Stimulated activated CD8-positive, alpha-beta memory T cell treated with anti-CD3 and anti-CD28 coated beads, Interleukin-12 subunit alpha, Interleukin-12 subunit beta, amount 100 ng/mL, for 24 hours (primary cell): ENCODE results near the gene PCDHB9.
"Not testable (repeated sequence)": the region's sequence is repeated elsewhere in the genome, so short reads cannot be mapped to it uniquely, and the experiment has no call there.

ENCODE experiments used
- DNase-seq: peaks from one replicate; pipeline ENCODE4 v3.0.0-alpha.2; 2020; ENCODE audit errors: extremely low read depth

Gene PCDHB9

GRCh38 chr5:141186897-141187512, at the start of gene PCDHB9:
Gene PCDHB9, plus strand, starts transcription at chr5:141187161. Its CDS starts 158 bp downstream, at chr5:141187319.
- DNase-seq: no peak

DNA sequence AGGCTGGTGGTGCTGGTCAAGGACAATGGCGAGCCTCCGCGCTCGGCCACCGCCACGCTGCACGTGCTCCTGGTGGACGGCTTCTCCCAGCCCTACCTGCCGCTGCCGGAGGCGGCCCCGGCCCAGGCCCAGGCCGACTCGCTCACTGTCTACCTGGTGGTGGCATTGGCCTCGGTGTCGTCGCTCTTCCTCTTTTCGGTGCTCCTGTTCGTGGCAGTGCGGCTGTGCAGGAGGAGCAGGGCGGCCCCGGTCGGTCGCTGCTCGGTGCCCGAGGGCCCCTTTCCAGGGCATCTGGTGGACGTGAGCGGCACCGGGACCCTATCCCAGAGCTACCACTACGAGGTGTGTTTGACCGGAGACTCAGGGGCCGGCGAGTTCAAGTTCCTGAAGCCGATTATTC, 49.6 kb upstream of the PCDHB9 start:
- DNase-seq: not testable (repeated sequence)

GRCh38 chr5:141149812-141150211, 37.1 kb upstream of the PCDHB9 start, which contains the start of gene PCDHB6:
Gene PCDHB6, plus strand, starts transcription at chr5:141150057. Its CDS starts 201 bp downstream, at chr5:141150258.
- no peak for DNase-seq

- DNase-seq: no peak
These were observed 36.6 kb upstream of the PCDHB9 start for GRCh38 chr5:141150224-141150992.

DNA sequence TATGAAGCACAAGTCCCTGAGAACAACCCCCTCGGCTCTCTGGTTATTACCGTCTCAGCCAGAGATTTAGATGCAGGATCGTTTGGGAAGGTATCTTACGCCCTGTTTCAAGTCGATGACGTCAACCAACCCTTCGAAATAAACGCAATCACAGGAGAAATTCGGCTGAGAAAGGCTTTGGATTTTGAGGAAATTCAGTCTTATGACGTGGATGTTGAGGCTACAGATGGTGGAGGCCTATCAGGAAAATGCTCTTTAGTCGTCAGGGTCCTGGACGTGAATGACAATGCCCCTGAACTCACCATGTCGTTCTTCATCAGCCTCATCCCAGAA, 36.0 kb upstream of the PCDHB9 start:
- no peak for DNase-seq

DNA sequence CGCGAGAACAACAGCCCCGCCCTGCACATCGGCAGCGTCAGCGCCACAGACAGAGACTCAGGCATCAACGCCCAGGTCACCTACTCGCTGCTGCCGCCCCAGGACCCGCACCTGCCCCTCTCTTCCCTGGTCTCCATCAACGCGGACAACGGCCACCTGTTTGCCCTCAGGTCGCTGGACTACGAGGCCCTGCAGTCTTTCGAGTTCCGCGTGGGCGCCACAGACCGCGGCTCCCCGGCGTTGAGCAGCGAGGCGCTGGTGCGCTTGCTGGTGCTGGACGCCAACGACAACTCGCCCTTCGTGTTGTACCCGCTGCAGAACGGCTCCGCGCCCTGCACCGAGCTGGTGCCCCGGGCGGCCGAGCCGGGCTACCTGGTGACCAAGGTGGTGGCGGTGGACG, 35.3 kb upstream of the PCDHB9 start:
- DNase-seq: not testable (repeated sequence)

DNA sequence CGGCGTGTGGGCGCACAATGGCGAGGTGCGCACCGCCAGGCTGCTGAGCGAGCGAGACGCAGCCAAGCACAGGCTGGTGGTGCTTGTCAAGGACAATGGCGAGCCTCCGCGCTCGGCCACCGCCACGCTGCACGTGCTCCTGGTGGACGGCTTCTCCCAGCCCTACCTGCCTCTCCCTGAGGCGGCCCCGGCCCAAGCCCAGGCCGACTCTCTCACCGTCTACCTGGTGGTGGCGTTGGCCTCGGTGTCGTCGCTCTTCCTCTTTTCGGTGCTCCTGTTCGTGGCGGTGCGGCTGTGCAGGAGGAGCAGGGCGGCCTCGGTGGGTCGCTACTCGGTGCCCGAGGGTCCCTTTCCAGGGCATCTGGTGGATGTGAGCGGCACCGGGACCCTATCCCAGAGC, 34.9 kb upstream of the PCDHB9 start:
- DNase-seq: not testable (repeated sequence)

- DNase-seq: no peak
These were observed 31.2 kb upstream of the PCDHB9 start for GRCh38 chr5:141155540-141156374.

- not testable (repeated sequence) for DNase-seq
These were observed 29.6 kb upstream of the PCDHB9 start for GRCh38 chr5:141157356-141157755.

DNA sequence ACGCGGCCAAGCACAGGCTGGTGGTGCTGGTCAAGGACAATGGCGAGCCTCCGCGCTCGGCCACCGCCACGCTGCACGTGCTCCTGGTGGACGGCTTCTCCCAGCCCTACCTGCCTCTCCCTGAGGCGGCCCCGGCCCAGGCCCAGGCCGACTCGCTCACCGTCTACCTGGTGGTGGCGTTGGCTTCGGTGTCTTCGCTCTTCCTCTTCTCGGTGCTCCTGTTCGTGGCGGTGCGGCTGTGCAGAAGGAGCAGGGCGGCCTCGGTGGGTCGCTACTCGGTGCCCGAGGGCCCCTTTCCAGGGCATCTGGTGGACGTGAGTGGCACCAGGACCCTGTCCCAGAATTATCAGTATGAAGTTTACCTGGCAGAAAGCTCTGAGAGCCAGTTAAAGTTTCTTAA, 29.1 kb upstream of the PCDHB9 start:
- not testable (repeated sequence) for DNase-seq

DNA sequence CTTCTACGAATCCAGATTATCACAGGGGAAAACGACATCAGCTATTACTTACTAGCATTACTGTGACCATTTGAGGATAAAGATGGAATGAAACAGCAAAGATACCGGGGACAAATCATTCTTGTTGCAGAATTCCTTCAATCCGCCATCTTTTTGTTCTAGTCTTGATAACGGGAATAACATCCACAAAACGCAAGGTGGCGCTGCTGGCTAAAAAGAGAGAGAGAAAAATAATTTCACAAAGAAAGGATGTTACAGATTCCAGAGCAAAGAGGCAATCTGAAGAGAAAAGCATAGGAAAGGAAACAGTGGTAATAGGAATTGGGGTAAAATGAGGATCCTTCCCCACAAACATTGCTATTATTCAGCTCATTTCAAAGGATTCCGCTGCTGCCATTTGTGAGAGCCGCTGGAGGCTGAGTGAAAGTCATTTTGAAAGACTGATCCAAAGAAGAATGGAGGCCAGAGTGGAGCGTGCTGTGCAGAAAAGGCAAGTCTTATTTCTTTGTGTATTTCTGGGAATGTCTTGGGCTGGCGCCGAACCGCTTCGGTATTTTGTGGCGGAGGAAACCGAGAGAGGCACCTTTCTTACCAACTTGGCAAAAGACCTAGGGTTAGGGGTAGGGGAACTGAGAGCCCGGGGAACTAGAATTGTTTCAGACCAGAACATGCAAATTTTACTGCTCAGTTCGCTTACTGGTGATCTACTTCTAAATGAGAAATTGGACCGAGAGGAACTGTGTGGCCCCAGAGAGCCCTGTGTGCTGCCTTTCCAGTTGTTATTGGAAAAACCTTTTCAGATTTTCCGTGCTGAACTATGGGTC, 14.4 kb upstream of the PCDHB9 start, which contains the start of gene PCDHB7:
Gene PCDHB7, plus strand, starts transcription at position 264 of the 824 bp plus-strand sequence. Its CDS starts 192 bp downstream, at position 456.
- no peak for DNase-seq

DNA sequence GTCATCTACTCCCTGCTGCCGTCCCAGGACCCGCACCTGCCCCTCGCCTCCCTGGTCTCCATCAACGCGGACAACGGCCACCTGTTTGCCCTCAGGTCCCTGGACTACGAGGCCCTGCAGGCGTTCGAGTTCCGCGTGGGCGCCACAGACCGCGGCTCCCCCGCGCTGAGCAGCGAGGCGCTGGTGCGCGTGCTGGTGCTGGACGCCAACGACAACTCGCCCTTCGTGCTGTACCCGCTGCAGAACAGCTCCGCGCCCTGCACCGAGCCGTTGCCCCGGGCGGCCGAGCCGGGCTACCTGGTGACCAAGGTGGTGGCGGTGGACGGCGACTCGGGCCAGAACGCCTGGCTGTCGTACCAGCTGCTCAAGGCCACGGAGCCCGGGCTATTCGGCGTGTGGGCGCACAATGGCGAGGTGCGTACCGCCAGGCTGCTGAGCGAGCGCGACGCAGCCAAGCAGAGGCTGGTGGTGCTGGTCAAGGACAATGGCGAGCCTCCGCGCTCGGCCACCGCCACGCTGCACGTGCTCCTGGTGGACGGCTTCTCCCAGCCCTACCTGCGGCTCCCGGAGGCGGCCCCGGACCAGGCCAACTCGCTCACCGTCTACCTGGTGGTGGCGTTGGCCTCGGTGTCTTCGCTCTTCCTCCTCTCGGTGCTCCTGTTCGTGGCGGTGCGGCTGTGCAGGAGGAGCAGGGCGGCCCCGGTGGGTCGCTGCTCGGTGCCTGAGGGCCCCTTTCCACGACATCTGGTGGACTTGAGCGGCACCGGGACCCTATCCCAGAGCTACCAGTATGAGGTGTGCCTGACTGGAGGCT, 12.5 kb upstream of the PCDHB9 start:
- not testable (repeated sequence) for DNase-seq

DNA sequence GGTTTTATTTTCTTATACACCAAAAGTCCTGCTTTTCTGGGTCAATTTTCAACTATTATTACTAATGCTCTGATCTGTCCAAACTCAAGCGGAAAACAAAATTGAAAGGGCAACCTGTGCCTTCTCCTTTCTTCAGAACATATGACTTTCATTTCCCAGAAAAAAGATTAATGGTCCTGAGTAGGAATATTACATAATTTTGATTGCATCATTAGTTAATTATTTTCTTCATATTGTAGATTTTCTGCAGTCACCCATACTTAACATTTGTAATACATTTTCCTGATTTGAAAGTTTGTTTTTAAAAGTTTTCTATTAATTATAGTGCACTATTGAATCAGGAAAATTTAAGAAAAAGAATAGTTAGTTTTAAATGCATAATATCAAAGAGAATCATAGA, 11.0 kb upstream of the PCDHB9 start:
- DNase-seq: no peak

DNA sequence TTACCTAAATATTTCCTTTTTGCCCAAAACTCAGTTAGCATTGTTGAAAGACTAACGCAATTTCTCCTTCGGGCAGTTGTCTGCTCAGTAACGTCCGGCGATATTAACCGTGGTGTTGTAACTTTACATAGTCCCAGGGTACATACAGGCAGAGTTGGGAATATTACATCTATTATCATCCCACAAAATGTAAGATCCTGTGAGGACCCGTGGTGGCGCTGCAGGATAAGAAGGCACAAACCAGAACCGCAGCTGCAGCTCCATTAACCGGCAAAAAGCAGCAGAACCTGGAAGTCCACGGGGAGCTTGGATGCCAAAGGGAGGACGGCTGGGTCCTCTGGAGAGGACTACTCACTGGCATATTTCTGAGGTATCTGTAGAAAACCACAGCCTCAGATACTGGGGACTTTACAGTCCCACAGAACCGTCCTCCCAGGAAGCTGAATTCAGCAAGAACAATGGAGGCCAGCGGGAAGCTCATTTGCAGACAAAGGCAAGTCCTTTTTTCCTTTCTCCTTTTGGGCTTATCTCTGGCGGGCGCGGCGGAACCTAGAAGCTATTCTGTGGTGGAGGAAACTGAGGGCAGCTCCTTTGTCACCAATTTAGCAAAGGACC, 9.3 kb upstream of the PCDHB9 start, which contains the start of gene PCDHB8:
Gene PCDHB8, plus strand, starts transcription at position 214 of the 615 bp plus-strand sequence. Its CDS starts 245 bp downstream, at position 459.
- not testable (repeated sequence) for DNase-seq

DNA sequence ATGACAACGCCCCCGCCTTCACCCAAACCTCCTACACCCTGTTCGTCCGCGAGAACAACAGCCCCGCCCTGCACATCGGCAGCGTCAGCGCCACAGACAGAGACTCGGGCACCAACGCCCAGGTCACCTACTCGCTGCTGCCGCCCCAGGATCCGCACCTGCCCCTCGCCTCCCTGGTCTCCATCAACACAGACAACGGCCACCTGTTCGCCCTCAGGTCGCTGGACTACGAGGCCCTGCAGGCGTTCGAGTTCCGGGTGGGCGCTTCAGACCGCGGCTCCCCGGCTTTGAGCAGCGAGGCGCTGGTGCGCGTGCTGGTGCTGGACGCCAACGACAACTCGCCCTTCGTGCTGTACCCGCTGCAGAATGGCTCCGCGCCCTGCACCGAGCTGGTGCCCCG, 7.6 kb upstream of the PCDHB9 start:
- not testable (repeated sequence) for DNase-seq

GRCh38 chr5:141179876-141180275, 7.1 kb upstream of the PCDHB9 start:
- not testable (repeated sequence) for DNase-seq

DNA sequence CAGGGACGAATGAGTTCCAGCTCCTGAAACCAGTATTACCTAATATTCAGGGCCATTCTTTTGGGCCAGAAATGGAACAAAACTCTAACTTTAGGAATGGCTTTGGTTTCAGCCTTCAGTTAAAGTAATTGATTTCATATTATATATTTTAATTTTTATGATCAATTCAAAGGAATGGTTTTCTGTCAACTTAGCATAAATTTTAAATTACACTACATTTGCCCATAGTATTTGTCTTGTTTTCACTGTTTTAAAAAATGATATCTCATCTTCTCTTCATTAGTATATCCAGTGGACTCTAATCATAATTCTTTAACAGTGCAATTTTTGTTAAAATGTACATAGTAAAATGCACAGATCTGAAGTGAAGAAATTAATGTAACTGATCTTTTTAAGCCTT, 6.6 kb upstream of the PCDHB9 start:
- DNase-seq: no peak

DNA sequence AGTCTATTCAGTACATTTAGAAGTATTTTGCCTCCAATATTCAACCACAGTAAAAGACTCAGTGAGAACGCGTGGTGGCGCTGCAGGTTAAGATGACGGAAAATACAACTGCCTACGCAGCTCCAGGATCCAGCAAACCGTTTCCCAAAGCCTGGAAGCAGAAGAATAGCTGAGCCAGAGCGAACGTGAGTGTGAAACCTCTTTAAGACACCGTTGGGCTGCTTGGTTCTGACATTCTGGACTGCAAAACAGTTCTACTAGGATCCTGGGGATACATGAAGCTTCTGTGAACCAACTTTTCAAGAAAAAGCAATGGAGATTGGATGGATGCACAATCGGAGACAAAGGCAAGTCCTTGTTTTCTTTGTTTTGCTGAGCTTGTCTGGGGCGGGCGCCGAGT, 4.7 kb upstream of the PCDHB9 start, which contains the start of gene PCDHB16:
Gene PCDHB16, plus strand, starts transcription at position 140 of the 400 bp plus-strand sequence. Its CDS starts 173 bp downstream, at position 313.
- DNase-seq: no peak

DNA sequence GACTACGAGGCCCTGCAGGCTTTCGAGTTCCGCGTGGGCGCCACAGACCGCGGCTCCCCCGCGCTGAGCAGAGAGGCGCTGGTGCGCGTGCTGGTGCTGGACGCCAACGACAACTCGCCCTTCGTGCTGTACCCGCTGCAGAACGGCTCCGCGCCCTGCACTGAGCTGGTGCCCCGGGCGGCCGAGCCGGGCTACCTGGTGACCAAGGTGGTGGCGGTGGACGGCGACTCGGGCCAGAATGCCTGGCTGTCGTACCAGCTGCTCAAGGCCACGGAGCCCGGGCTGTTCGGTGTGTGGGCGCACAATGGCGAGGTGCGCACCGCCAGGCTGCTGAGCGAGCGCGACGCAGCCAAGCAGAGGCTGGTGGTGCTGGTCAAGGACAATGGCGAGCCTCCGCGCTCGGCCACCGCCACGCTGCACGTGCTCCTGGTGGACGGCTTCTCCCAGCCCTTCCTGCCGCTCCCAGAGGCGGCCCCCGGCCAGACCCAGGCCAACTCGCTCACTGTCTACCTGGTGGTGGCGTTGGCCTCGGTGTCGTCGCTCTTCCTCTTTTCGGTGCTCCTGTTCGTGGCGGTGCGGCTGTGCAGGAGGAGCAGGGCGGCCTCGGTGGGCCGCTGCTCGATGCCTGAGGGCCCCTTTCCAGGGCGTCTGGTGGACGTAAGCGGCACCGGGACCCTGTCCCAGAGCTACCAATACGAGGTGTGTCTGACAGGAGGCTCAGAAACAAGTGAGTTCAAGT, 2.7 kb upstream of the PCDHB9 start:
- not testable (repeated sequence) for DNase-seq
